Kidney epithelial cell (primary cell): ENCODE data around the gene DGKI. TPM values are rescaled to one million over a fixed set of nuclear protein-coding genes. Genes with fewer than 3 reads are reported as not detected.

Experiments
- DNase-seq: peaks from one replicate; pipeline ENCODE4 v3.0.0-alpha.2; 2010; ENCODE audit warnings: low read depth
- H3K27me3 ChIP-seq: 2 replicates; pipeline ENCODE4 v1.6.0; 2011; ENCODE audit warnings: low read length; ENCODE audit not compliant: control insufficient read depth, insufficient read depth
- H3K36me3 ChIP-seq: 2 replicates; pipeline ENCODE4 v1.5.1; 2011; ENCODE audit warnings: low read length; ENCODE audit not compliant: control insufficient read depth, insufficient read depth
- H3K4me3 ChIP-seq: 2 replicates; pipeline ENCODE4 v1.5.1; 2011; ENCODE audit warnings: low read depth, mild to moderate bottlenecking, control low read depth, low read length
- CTCF ChIP-seq: IDR thresholded peaks from 2 replicates; pipeline ENCODE4 v1.5.1; 2011; ENCODE audit warnings: mild to moderate bottlenecking, moderate library complexity, low read length, control low read depth, inconsistent platforms; ENCODE audit not compliant: insufficient read depth, poor library complexity, severe bottlenecking
- total RNA-seq: library from RNA; depleted of rRNA; stranded (reverse); fragments of >200 nt; gene quantifications from 2 replicates; pipeline ENCODE4 v1.2.3, GENCODE V29; 2015

DGKI gene
- total RNA-seq, 1 donor from 2014 or later = 3.5 TPM

DNA sequence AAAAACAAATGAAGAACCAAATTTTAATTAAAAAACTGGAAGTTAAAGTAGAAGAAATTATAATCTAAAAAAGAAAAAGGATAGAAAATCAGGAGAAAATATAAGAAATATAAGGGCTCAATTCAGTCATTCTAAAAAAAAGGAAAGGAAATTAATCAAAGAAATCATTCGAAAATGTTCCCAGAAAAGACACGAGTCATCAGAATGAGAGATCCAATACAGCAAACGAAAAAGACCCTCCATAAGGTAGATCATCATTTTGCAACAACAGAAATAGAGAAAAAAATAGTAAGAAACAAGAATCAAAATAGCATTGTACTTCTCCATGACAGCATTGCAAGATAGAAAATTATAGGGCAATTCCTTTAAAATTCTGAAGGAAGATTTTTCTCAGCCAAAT lies 22.5 kb upstream of the DGKI start:
- no peak for TF ChIP-seq CTCF
- no peak overlapping the region for H3K4me3 ChIP-seq
- H3K36me3 ChIP-seq = no peaks in the 10 kb centered on the region
- no peaks in the 10 kb centered on the region for H3K27me3 ChIP-seq
- DNase-seq = no peak

GRCh38 chr7:137867289-137867688 lies 20.5 kb upstream of the DGKI start:
- TF ChIP-seq CTCF = no peak
- Histone ChIP-seq H3K4me3 (no peak overlapping the region), H3K27me3 (no peaks in the 10 kb centered on the region), H3K36me3 (no peaks in the 10 kb centered on the region)
- no peak for DNase-seq

GRCh38 chr7:137865764-137866163 lies 19.0 kb upstream of the DGKI start:
- Histone ChIP-seq H3K27me3 (no peaks in the 10 kb centered on the region), H3K4me3 (no peak overlapping the region), H3K36me3 (no peaks in the 10 kb centered on the region)
- no peak for DNase-seq
- no peak for TF ChIP-seq CTCF

- TF ChIP-seq CTCF = no peak
- DNase-seq = no peak
- Histone ChIP-seq H3K36me3 (no peaks in the 10 kb centered on the region), H3K27me3 (no peaks in the 10 kb centered on the region), H3K4me3 (no peak overlapping the region)
These were observed 16.2 kb upstream of the DGKI start for GRCh38 chr7:137862964-137863363.

GRCh38 chr7:137862358-137862757 lies 15.6 kb upstream of the DGKI start:
- Histone ChIP-seq H3K36me3 (no peaks in the 10 kb centered on the region), H3K4me3 (no peak overlapping the region), H3K27me3 (no peaks in the 10 kb centered on the region)
- no peak for TF ChIP-seq CTCF
- DNase-seq = no peak

DNA sequence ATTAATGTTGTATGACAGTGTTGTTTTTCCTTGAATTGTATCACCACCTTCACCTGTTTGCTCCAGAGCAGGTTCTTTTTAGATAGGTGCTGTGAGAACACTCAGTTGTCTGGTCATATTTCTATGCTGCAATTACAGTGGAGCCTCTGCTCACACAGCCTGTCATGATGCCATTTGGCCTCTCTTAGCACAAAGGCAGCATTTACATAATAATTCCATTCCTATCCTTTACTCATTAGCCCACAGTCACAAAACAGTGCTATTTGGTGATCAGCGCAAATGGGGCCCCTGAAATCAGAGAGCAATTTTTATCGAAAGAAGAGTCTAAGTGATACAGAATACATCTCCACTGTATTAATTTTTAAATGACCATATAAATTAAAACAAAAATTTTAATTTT lies 13.8 kb upstream of the DGKI start:
- no peak overlapping the region for H3K4me3 ChIP-seq
- H3K27me3 ChIP-seq = no peaks in the 10 kb centered on the region
- H3K36me3 ChIP-seq = no peaks in the 10 kb centered on the region
- TF ChIP-seq CTCF = no peak
- no peak for DNase-seq
